ENCODE data around the gene C3.

Gene C3

DNA sequence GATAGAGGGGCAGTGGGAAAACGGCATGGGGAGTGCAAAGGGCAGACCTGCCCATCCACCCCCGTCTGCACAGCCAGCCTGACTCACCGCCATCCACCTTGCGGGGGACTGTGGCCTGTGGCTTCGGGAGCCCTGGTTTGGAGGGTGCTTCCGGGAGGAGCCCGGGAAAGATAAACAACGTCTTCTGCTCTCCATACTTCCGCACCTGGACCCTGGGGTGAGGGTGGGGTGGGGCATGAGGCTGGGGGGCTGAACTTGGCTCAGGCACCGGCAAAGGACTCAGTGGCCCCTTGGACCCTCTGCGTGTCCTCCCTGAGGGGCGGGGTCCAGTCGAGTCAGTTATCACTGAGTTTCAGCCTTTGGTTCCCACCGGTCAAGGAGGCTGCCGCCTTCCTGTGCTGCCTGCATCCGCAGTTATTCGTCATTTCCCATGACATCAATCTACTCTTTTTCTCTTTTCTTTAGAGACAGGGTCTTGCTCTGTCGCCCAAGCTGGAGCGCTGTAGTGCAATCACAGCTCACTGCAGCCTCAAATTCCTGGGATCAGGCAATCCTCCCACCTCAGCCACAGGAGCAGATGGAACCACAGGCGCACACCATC lies 13.7 kb upstream of the C3 start:
- TF ChIP-seq, protein P1, sequence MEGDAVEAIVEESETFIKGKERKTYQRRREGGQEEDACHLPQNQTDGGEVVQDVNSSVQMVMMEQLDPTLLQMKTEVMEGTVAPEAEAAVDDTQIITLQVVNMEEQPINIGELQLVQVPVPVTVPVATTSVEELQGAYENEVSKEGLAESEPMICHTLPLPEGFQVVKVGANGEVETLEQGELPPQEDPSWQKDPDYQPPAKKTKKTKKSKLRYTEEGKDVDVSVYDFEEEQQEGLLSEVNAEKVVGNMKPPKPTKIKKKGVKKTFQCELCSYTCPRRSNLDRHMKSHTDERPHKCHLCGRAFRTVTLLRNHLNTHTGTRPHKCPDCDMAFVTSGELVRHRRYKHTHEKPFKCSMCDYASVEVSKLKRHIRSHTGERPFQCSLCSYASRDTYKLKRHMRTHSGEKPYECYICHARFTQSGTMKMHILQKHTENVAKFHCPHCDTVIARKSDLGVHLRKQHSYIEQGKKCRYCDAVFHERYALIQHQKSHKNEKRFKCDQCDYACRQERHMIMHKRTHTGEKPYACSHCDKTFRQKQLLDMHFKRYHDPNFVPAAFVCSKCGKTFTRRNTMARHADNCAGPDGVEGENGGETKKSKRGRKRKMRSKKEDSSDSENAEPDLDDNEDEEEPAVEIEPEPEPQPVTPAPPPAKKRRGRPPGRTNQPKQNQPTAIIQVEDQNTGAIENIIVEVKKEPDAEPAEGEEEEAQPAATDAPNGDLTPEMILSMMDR (IDR thresholded peaks at IDR 0.05; ENCODE audit: low read length, missing control alignments) = no peak
- DNase-seq (ENCODE audit: low read depth) = no peak
- no peak overlapping the region for H3K4me3 ChIP-seq (replicated peaks; ENCODE audit: low read depth, low read length)

- DNase-seq (ENCODE audit: low read depth) = no peak
- H3K4me3 ChIP-seq (replicated peaks; ENCODE audit: low read depth, low read length) = no peak overlapping the region
- TF ChIP-seq, protein P1 (IDR thresholded peaks at IDR 0.05; ENCODE audit: low read length, missing control alignments) = no peak
Observed at GRCh38 chr19:6733338-6734095, 13.1 kb upstream of the C3 start.

- TF ChIP-seq, protein P1 (IDR thresholded peaks at IDR 0.05; ENCODE audit: low read length, missing control alignments) = no peak
- no peak overlapping the region for H3K4me3 ChIP-seq (replicated peaks; ENCODE audit: low read depth, low read length)
Observed at GRCh38 chr19:6732803-6733337, 12.4 kb upstream of the C3 start.

GRCh38 chr19:6731822-6732221 lies 11.4 kb upstream of the C3 start:
- no peak overlapping the region for H3K4me3 ChIP-seq (replicated peaks; ENCODE audit: low read depth, low read length)
- TF ChIP-seq, protein P1 (IDR thresholded peaks at IDR 0.05; ENCODE audit: low read length, missing control alignments) = no peak
- no peak for DNase-seq (ENCODE audit: low read depth)

More at GRCh38 chr19:6732803-6733337, 12.4 kb upstream of the C3 start:
- no peak for DNase-seq (ENCODE audit: low read depth)

GRCh38 chr19:6730941-6731670 lies 10.7 kb upstream of the C3 start:
- no peak for DNase-seq (ENCODE audit: low read depth)
- no peak overlapping the region for H3K4me3 ChIP-seq (replicated peaks; ENCODE audit: low read depth, low read length)
- TF ChIP-seq, protein P1 (IDR thresholded peaks at IDR 0.05; ENCODE audit: low read length, missing control alignments) = no peak

GRCh38 chr19:6730153-6730804 lies 9.8 kb upstream of the C3 start:
- no peak for DNase-seq (ENCODE audit: low read depth)
- TF ChIP-seq, protein P1 (IDR thresholded peaks at IDR 0.05; ENCODE audit: low read length, missing control alignments) = no peak
- H3K4me3 ChIP-seq (replicated peaks; ENCODE audit: low read depth, low read length) = no peak overlapping the region
